Subcutaneous abdominal adipose tissue (tissue), 5 donors: ENCODE results near the gene BTN3A1.

Experiments used
- H3K27ac ChIP-seq: one replicate; pipeline ENCODE4 v1.7.0; 2013; ENCODE audit warnings: low read depth, mild to moderate bottlenecking, inconsistent platforms, low read length, moderate library complexity
- H3K27me3 ChIP-seq, 5 donors: one replicate each; pipeline ENCODE4 v1.7.0; 2013; ENCODE audit warnings: low read length in 5 of 5, inconsistent platforms in 1 of 5; ENCODE audit not compliant: control insufficient read depth in 5 of 5, insufficient read depth in 4 of 5
- H3K36me3 ChIP-seq, 5 donors: one replicate each; pipeline ENCODE4 v1.7.0; 2013; ENCODE audit warnings: low read length in 5 of 5; ENCODE audit not compliant: control insufficient read depth in 5 of 5, insufficient read depth in 5 of 5
- H3K4me1 ChIP-seq, 5 donors: one replicate each; pipeline ENCODE4 v1.7.0; 2013; ENCODE audit warnings: low read length in 5 of 5, mild to moderate bottlenecking in 3 of 5, moderate library complexity in 1 of 5; ENCODE audit not compliant: control insufficient read depth in 5 of 5, insufficient read depth in 5 of 5
- H3K4me3 ChIP-seq, 5 donors: one replicate each; pipeline ENCODE4 v1.7.0; 2013; ENCODE audit warnings: low read length in 5 of 5, low read depth in 1 of 5
- H3K9ac ChIP-seq, 5 donors: one replicate each; pipeline ENCODE4 v1.7.0; 2013; ENCODE audit warnings: low read length in 5 of 5, mild to moderate bottlenecking in 4 of 5, moderate library complexity in 3 of 5
- H3K9me3 ChIP-seq, 5 donors: one replicate each; pipeline ENCODE4 v1.7.0; 2013; ENCODE audit warnings: low read length in 5 of 5; ENCODE audit not compliant: control insufficient read depth in 5 of 5
- donor health status: healthy.
- donor health status: healthy.
- donor health status: healthy.
- donor health status: healthy.
- donor health status: healthy.

Gene BTN3A1

GRCh38 chr6:26464416-26465131 is 62.5 kb downstream of the BTN3A1 start:
- Histone ChIP-seq H3K36me3 (peaks cover 23 to 91% (median 84%) of the 10 kb centered on the region in 5 donors), H3K9me3 (no peaks in the 10 kb centered on the region), H3K9ac (no peak overlapping the region), H3K27me3 (no peaks in the 10 kb centered on the region), H3K4me1 (peaks cover 0 to 22% (median 18%) of the 10 kb centered on the region in 5 donors), H3K4me3 (no peak overlapping the region), H3K27ac (no peak overlapping the region)
